ENCODE measurements around the gene PROB1.
A peak's percentile ranks its signal among the peaks of the same experiment; 100 is the strongest.
"Not testable (repeated sequence)": the region's sequence is repeated elsewhere in the genome, so short reads cannot be mapped to it uniquely, and the experiment has no call there.

Gene PROB1

DNA sequence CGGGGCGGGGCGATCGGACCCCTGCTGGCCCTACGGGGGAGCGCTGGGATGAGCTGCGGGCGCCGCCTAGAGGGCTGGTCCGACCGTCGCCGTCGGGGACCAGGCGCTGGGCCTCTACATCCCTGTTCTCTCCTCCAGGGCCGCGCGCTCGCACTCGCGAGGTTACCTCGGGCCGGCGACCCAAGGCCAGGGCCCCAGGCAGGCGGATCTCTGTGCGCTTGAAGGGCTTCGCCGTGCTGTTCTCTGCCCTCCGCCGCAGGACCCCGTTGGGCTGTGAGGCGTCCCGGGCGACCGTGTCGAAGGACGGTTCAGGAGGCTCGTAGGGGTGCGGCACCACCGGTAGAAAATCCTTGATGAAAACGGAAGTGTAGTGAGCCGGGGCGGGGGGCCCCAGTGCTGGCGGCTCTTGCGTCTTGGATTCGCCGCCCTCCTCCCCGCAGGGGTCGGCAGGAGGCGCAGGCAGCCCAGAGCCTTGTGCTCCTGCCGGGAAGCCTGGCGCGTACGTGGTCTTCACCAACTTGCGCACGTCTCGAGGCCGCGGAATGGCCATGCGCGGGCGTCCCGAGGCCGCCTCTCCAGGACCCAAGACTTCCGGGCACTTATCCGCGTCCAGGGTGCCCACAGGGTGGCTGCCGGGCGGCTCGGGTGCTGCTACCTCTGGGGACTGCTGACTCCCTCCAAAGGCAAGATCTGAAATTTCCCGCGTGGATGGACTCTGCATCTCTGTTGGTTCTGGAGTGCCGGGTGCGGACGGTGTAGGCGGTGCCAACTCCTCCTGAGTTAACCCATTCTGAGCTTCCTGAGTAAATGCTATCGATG lies 2.0 kb downstream of the PROB1 start:
- Histone ChIP-seq H3K36me3 (ENCODE audit: insufficient read depth, low read length) (no peaks in the 10 kb centered on the region), H3K79me2 (ENCODE audit: control insufficient read depth, insufficient read depth, low read length, unreplicated experiment) (no peaks in the 10 kb centered on the region), H3K4me3 (ENCODE audit: low read depth, low read length) (peak overlapping the region; percentile 77), H3K4me1 (ENCODE audit: control insufficient read depth, insufficient read depth, low read length, unreplicated experiment) (peaks cover 14% of the 10 kb centered on the region), H3K27me3 (ENCODE audit: insufficient read depth, low read length) (peaks cover 8% of the 10 kb centered on the region; the same call in 1 of the 2 replicates), H2AFZ (ENCODE audit: low read length, unreplicated experiment) (peak overlapping the region; percentile 65), H3K27ac (ENCODE audit: low read depth, low read length) (peak overlapping the region; percentile 18; the same call in 1 of the 2 replicates)

DNA sequence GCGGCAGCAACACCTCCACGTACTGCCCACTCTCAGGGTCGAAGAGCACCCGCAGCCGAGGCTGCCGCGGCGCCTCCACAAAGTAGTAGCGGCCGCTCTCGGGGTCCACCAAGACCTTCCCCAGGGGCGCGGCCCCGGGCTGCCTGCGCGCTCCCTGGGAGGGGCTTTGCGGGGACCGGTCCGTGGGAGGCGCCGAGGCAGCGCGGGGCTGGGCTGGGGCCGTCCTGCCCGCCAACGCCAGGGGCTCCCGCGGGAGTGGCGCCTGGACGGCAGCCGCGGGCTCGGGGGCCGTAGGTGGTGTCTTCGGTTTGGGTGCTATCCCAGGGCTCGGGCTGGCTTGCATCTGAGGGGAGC lies 2.6 kb downstream of the PROB1 start:
- Histone ChIP-seq H3K79me2 (ENCODE audit: control insufficient read depth, insufficient read depth, low read length, unreplicated experiment) (no peaks in the 10 kb centered on the region), H3K4me1 (ENCODE audit: control insufficient read depth, insufficient read depth, low read length, unreplicated experiment) (peaks cover 14% of the 10 kb centered on the region)

DNA sequence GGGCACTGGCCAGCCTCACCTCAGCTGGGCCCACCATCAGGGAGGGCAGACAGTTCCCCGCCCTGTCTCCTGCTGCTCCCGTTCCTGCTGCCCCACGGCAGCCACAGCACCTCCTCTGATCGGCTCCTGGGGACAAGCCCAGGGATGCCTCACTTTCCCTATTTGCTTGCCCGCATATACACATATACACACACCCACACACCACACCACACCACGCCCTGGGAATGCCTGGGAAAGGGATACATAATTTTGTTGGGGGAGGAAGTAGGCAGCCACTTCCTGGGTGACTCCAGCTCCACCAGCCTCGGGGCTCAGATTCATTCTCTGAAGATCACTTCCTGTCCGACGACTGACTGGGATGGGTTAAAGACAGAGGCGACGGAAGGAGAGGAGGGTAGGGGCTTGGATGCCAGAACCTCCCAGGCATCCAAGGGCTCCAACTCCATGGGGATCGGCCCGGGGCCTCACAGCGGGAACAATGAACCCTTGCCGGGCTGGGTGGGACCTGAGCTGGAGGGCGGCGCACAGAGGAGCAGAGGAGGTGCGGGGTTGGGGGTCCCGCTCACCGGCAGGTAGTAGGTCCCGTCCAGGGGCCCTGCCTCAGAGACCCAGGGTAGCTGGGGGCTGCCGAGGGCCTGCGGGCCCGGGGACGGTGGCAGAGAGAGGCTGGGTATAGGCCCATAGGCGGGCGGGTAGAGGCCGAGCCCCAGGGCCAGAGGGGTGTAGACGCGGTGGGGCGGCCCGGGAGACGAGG lies 3.2 kb downstream of the PROB1 start:
- Histone ChIP-seq H2AFZ (ENCODE audit: low read length, unreplicated experiment) (peak overlapping the region; percentile 44), H3K27me3 (ENCODE audit: insufficient read depth, low read length) (peaks cover 8% of the 10 kb centered on the region; the same call in 1 of the 2 replicates), H3K79me2 (ENCODE audit: control insufficient read depth, insufficient read depth, low read length, unreplicated experiment) (no peaks in the 10 kb centered on the region), H3K4me1 (ENCODE audit: control insufficient read depth, insufficient read depth, low read length, unreplicated experiment) (peaks cover 14% of the 10 kb centered on the region), H3K36me3 (ENCODE audit: insufficient read depth, low read length) (no peaks in the 10 kb centered on the region), H3K4me3 (ENCODE audit: low read depth, low read length) (peak overlapping the region; percentile 77), H3K27ac (ENCODE audit: low read depth, low read length) (peak overlapping the region; percentile 54)

More for the DNA sequence above, 2.6 kb downstream of the PROB1 start:
- peak overlapping the region; percentile 77 for H3K4me3 ChIP-seq (ENCODE audit: low read depth, low read length)
- peaks cover 8% of the 10 kb centered on the region; the same call in 1 of the 2 replicates for H3K27me3 ChIP-seq (ENCODE audit: insufficient read depth, low read length)
- no peak overlapping the region for H2AFZ ChIP-seq (ENCODE audit: low read length, unreplicated experiment)
- no peaks in the 10 kb centered on the region for H3K36me3 ChIP-seq (ENCODE audit: insufficient read depth, low read length)
- H3K27ac ChIP-seq (ENCODE audit: low read depth, low read length), result no peak overlapping the region

DNA sequence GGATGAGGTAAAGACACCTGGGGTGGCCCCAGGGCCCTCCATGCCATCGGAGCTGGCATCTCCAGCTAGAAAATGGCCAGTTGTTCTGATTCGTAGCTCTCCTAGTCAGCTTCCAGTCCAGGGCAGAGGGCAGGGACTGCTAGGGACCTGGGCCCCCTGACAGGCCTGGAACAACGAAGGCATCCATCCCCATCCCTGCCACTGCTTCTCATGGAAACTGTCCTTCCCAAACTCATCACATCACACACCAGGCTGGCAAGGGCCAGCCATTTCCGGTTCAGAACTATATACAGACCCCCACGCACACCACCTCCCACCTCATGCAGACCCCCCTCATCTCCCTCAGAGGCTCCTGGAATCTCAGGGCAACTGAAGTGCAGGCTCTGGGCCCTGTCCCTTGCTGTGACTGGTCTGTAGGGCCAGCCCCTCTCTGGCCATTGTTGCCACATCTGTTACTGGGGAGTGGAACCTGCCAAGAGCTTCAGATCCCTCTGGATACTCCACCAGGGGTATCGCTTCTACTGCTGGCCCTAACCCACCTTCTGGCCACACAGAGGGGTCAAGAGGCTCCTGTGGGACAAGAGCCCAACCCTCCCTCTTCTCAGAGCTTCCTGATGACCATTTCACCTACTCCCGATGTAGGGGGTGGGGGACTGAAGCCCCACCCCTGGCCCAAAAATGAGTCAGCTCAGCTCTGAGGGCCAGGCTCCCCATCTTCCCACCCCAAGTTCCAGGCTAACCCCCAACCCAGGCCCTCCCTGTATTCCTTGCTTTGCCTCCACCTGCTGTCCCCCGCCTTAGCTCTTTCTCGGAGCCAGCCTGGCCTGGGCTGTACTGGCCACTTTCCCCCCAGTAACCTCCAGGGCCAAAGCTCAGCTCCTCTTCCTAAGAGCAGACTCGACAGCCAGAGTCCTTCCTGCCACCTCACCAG lies 4.0 kb downstream of the PROB1 start:
- Histone ChIP-seq H3K4me1 (ENCODE audit: control insufficient read depth, insufficient read depth, low read length, unreplicated experiment) (peaks cover 14% of the 10 kb centered on the region), H3K36me3 (ENCODE audit: insufficient read depth, low read length) (no peaks in the 10 kb centered on the region), H3K79me2 (ENCODE audit: control insufficient read depth, insufficient read depth, low read length, unreplicated experiment) (no peaks in the 10 kb centered on the region), H3K4me3 (ENCODE audit: low read depth, low read length) (peak overlapping the region; percentile 77; the same call in 1 of the 2 replicates), H3K27ac (ENCODE audit: low read depth, low read length) (peak overlapping the region; percentile 54), H2AFZ (ENCODE audit: low read length, unreplicated experiment) (no peak overlapping the region), H3K27me3 (ENCODE audit: insufficient read depth, low read length) (peaks cover 8% of the 10 kb centered on the region; the same call in 1 of the 2 replicates)

DNA sequence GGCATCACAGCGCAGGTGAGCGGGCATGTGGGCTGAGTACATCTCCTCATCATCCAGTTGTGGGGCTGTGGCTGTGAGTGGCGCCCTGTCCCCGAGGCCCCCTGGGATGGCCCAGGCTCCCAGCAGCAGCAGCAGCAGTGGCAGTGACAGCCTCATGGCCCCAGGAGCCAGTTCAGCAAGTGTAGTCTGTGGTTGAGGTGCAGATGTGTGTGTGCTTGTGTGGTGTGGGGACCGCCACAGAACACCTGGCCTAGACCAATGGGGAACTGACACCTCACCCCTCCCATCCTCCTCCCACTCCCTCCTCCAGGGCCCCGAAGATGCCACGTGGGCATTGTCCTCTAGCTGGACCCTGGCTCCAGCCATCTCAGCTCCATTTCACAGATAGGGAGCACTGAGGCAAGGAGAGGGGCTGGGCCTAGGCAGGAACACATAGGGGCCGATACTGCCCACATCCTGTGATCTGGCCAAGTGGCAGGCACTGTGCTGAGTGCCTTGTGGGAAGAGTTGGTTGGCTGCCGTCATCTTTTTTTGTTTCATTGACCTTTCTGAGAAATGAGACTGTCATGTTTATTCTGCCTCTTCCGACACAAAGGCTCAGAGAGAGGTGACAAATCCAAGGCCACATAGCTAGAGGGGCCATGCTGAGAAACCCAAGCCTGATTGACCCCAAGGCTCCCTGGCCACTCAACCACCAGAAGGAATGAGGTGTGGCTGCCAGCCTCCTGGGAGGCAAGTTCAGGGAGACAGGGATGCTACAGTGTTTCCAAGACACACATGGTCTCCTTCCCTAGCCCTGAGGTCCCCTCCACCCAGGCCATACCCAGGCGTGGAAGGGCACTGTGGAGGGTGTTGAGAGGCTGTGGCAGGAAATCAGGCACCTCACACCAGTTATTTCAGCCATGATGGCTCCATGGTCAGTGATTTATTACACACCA lies 4.9 kb downstream of the PROB1 start, which contains the start of gene MZB1:
TSS of gene MZB1 (minus strand) at position 213 of the 938 bp plus-strand sequence. CDS start at position 156, 57 bp downstream.
- H3K27me3 ChIP-seq (ENCODE audit: insufficient read depth, low read length), result peaks cover 8% of the 10 kb centered on the region; the same call in 1 of the 2 replicates
- peaks cover 22% of the 10 kb centered on the region for H3K4me1 ChIP-seq (ENCODE audit: control insufficient read depth, insufficient read depth, low read length, unreplicated experiment)
- H3K27ac ChIP-seq (ENCODE audit: low read depth, low read length), result no peak within 1 kb of the TSS
- H3K79me2 ChIP-seq (ENCODE audit: control insufficient read depth, insufficient read depth, low read length, unreplicated experiment), result no peaks in the 10 kb centered on the region
- H3K4me3 ChIP-seq (ENCODE audit: low read depth, low read length), result no peak within 1 kb of the TSS
- no peak within 1 kb of the TSS for H2AFZ ChIP-seq (ENCODE audit: low read length, unreplicated experiment)
- no peaks in the 10 kb centered on the region for H3K36me3 ChIP-seq (ENCODE audit: insufficient read depth, low read length)

DNA sequence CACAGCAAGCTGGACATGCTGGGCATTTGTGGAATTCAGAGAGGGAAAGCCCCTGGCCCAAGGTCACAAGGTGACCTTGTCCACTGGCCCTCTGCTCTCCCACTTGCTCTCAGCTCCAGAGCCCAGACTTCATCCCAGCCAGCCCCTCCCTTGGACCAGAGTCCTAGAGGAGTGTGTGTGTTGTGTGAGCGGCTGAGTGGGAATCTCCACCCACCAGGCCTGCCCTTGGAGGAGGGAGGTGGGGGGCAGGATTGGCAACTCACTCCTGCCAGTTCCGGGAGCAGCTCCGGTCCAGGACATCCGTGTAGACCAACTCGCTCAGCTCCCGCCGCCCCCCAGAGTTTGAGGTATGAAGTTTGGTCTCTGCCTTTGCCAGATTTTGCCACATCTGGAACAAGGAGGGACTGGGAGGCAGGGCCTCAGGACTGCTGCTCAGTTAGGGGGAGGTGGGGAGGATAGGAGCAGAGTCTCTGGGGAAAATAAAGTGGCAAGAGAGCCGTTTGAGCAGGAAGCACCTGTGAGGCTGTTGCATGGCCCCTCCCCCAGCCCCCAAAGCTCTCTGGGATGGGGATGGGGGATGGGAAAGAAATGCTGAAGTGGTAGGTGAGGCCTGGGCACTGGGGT lies 6.6 kb downstream of the PROB1 start:
- H3K4me3 ChIP-seq (ENCODE audit: low read depth, low read length), result no peak overlapping the region
- H3K4me1 ChIP-seq (ENCODE audit: control insufficient read depth, insufficient read depth, low read length, unreplicated experiment), result peaks cover 29% of the 10 kb centered on the region
- no peaks in the 10 kb centered on the region for H3K79me2 ChIP-seq (ENCODE audit: control insufficient read depth, insufficient read depth, low read length, unreplicated experiment)
- peaks cover under 1% of the 10 kb centered on the region; the same call in 1 of the 2 replicates for H3K27me3 ChIP-seq (ENCODE audit: insufficient read depth, low read length)
- H3K36me3 ChIP-seq (ENCODE audit: insufficient read depth, low read length), result no peaks in the 10 kb centered on the region
- H2AFZ ChIP-seq (ENCODE audit: low read length, unreplicated experiment), result no peak overlapping the region
- no peak overlapping the region for H3K27ac ChIP-seq (ENCODE audit: low read depth, low read length)

DNA sequence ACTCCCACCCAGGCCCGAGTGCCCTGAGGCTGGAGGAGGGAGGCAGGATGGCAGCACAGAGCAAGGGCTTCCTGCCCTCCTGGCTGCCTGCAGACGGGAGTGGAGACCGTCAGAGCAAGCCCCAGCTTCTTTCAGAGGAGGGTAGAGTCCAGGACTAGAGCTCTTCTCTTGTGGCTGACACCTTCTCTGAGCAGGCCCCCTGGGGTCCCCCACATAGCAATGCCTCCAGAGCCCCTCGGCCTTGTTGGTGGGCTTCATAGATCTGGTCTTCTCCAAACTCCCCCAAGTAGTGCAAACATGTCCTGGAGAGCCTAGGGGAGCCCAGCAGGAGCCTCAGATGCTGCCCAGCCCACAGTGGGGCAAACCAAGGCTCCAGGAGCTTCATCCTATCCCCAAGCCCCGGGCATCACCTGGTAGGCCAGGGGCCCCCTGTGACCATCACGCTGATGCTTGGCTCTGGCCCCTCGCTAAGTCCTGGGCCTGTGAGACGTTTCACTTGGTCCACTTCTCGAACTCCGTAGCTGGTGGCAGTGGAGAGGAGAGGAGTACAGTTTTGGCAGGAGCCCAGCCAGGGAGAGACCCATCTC lies 7.2 kb downstream of the PROB1 start:
- no peak overlapping the region for H3K4me3 ChIP-seq (ENCODE audit: low read depth, low read length)
- no peaks in the 10 kb centered on the region for H3K27me3 ChIP-seq (ENCODE audit: insufficient read depth, low read length)
- H3K79me2 ChIP-seq (ENCODE audit: control insufficient read depth, insufficient read depth, low read length, unreplicated experiment), result no peaks in the 10 kb centered on the region
- no peak overlapping the region for H2AFZ ChIP-seq (ENCODE audit: low read length, unreplicated experiment)
- H3K36me3 ChIP-seq (ENCODE audit: insufficient read depth, low read length), result no peaks in the 10 kb centered on the region
- peaks cover 29% of the 10 kb centered on the region for H3K4me1 ChIP-seq (ENCODE audit: control insufficient read depth, insufficient read depth, low read length, unreplicated experiment)
- H3K27ac ChIP-seq (ENCODE audit: low read depth, low read length), result no peak overlapping the region

DNA sequence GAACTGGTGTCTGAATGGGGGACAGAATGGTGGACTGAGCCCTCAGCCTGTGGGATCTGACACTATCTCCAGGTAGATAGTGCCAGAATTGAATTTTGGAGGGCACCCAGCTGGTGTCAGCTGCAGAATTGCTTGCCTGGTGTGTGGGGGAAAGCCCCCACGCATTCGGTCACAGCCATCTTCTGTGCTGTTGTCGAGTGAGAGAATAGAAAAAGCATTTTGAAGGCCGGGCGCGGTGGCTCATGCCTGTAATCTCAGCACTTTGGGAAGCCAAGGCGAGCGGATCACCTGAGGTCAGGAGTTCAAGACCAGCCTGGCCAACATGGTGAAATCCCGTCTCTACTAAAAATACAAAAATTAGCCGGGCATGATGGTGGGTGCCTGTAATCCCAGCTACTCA lies 7.9 kb downstream of the PROB1 start:
- peaks cover 28% of the 10 kb centered on the region for H3K4me1 ChIP-seq (ENCODE audit: control insufficient read depth, insufficient read depth, low read length, unreplicated experiment)

DNA sequence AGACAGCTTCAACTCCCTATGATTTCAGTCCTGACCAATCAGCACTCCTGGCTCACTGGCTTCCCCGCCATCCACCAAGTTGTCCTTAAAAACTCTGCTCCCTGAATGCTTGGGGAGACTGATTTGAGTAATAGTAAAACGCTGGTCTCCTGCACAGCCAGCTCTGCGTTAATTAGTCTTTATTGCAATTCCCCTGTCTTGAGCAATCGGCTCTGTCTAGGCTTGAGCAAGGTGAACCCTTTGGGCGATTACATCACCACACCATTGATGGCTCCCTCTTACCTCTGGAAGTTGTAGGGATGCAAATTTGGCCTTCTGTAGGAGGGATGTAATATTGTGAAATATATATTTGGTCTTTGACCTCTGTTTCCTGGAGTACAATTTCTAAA lies 8.9 kb downstream of the PROB1 start:
- no peaks in the 10 kb centered on the region for H3K79me2 ChIP-seq (ENCODE audit: control insufficient read depth, insufficient read depth, low read length, unreplicated experiment)
- H3K27ac ChIP-seq (ENCODE audit: low read depth, low read length), result no peak overlapping the region
- H3K4me3 ChIP-seq (ENCODE audit: low read depth, low read length), result no peak overlapping the region
- peaks cover 19% of the 10 kb centered on the region for H3K4me1 ChIP-seq (ENCODE audit: control insufficient read depth, insufficient read depth, low read length, unreplicated experiment)
- H3K27me3 ChIP-seq (ENCODE audit: insufficient read depth, low read length), result no peaks in the 10 kb centered on the region
- H2AFZ ChIP-seq (ENCODE audit: low read length, unreplicated experiment), result no peak overlapping the region
- no peaks in the 10 kb centered on the region for H3K36me3 ChIP-seq (ENCODE audit: insufficient read depth, low read length)

More for the DNA sequence above, 7.9 kb downstream of the PROB1 start:
- H3K36me3 ChIP-seq (ENCODE audit: insufficient read depth, low read length); H2AFZ ChIP-seq (ENCODE audit: low read length, unreplicated experiment); H3K27ac ChIP-seq (ENCODE audit: low read depth, low read length); H3K79me2 ChIP-seq (ENCODE audit: control insufficient read depth, insufficient read depth, low read length, unreplicated experiment); H3K4me3 ChIP-seq (ENCODE audit: low read depth, low read length); H3K27me3 ChIP-seq (ENCODE audit: insufficient read depth, low read length): not testable (repeated sequence)
